GM18511 (cell line): ENCODE measurements around the gene PLXDC1.

Experiments used
- ATAC-seq: cut with Tn5 transposase; IDR thresholded peaks from one replicate; pipeline ENCODE4 v1.9.1; 2021; ENCODE audit warnings: mild to moderate bottlenecking, moderate library complexity; ENCODE audit not compliant: unreplicated experiment

The PLXDC1 gene

GRCh38 chr17:39151150-39151942 lies at the start of gene PLXDC1:
Gene PLXDC1, minus strand, starts transcription at chr17:39151637. Its CDS starts 200 bp downstream, at chr17:39151437.
- no peak for ATAC-seq

- no peak for ATAC-seq
Observed at GRCh38 chr17:39200957-39201510, 49.6 kb upstream of the PLXDC1 start.

GRCh38 chr17:39200070-39200879 lies 48.8 kb upstream of the PLXDC1 start, which contains the start of gene RPL19:
Gene RPL19, plus strand, starts transcription at chr17:39200283. Its CDS starts 62 bp downstream, at chr17:39200345.
- ATAC-seq, result peak; percentile 72

- ATAC-seq, result peak; percentile 62
Observed at GRCh38 chr17:39199820-39200069, 48.3 kb upstream of the PLXDC1 start.

- ATAC-seq, result no peak
Observed at GRCh38 chr17:39198186-39198566, 46.7 kb upstream of the PLXDC1 start.

- peak; percentile 42 for ATAC-seq
Observed at GRCh38 chr17:39197380-39198185, 46.1 kb upstream of the PLXDC1 start, which contains the start of gene CACNB1. Gene CACNB1, minus strand, starts transcription at chr17:39197669. Its CDS starts 174 bp downstream, at chr17:39197495.

GRCh38 chr17:39196808-39197291 lies 45.4 kb upstream of the PLXDC1 start:
- no peak for ATAC-seq

- no peak for ATAC-seq
Observed at GRCh38 chr17:39196241-39196807, 44.9 kb upstream of the PLXDC1 start.

GRCh38 chr17:39195568-39196160 lies 44.2 kb upstream of the PLXDC1 start:
- no peak for ATAC-seq

GRCh38 chr17:39194985-39195524 lies 43.6 kb upstream of the PLXDC1 start:
- no peak for ATAC-seq

GRCh38 chr17:39194089-39194984 lies 42.9 kb upstream of the PLXDC1 start:
- ATAC-seq, result no peak

- ATAC-seq, result no peak
Observed at GRCh38 chr17:39193346-39193745, 41.9 kb upstream of the PLXDC1 start.

GRCh38 chr17:39192901-39193300 lies 41.5 kb upstream of the PLXDC1 start:
- no peak for ATAC-seq

GRCh38 chr17:39191750-39192510 lies 40.5 kb upstream of the PLXDC1 start:
- ATAC-seq, result no peak

GRCh38 chr17:39187152-39187830 lies 35.9 kb upstream of the PLXDC1 start:
- ATAC-seq, result no peak

GRCh38 chr17:39186481-39187002 lies 35.1 kb upstream of the PLXDC1 start:
- no peak for ATAC-seq

- ATAC-seq, result no peak
Observed at GRCh38 chr17:39183720-39184119, 32.3 kb upstream of the PLXDC1 start.
